GM10248 (cell line): ENCODE data around the gene PRRX2.

Experiments
- CTCF ChIA-PET: fragments of 300-600 bp; sonication (Branson Sonifier 250); formaldehyde crosslinking; extraction: SDS; loops from one replicate; lab custom pipeline; 2021; ENCODE audit warnings: antibody characterized with exemption; lab: Yijun Ruan, JAX
- POLR2A ChIA-PET: fragments of 350-650 bp; sonication (Branson Sonifier 250); formaldehyde crosslinking; extraction: SDS; loops from one replicate; lab custom pipeline; 2020; ENCODE audit warnings: antibody characterized with exemption; lab: Yijun Ruan, JAX
- DNase-seq: peaks from one replicate; pipeline ENCODE4 v3.0.0; 2012; ENCODE audit errors: extremely low spot score
- TF ChIP-seq, protein P1 (sequence below): IDR thresholded peaks from 2 replicates; pipeline ENCODE4 v1.5.1; 2012; ENCODE audit warnings: mild to moderate bottlenecking, low read depth; ENCODE audit errors: extremely low read depth, missing control alignments, control extremely low read depth

PRRX2 gene

DNA sequence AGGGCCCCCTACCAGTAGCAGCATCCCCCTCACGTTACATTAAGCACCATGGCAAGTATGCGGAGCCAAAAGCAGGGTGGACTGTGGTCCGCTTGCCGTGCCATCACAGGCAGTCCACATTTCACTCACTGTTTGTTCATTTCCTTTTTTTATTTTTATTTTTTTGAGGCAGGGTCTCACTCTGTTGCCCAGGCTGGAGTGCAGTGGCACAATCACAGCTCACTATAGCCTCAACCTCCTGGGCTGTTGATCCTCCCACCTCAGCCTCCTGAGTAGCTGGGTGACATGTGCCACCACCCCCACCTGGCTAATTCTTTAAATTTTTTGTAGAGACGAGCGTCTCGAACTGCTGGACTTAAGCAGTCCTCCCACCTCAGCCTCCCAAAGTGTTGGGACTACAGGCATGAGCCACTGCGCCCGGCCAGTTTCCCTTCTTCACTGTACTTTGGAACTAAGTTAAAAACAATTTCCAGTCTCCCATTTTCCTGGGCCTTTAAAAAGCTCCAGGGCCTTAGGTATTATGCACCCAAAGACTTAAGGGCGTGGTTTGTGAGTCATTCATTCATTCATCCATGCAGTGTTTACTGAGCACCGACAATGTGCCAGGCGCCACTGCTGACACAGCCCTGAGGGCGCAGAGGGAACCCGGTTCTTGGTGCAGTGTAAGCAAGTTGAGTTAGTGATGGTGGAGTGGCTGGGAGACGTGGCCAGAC lies 19.9 kb downstream of the PRRX2 start:
- no peak for DNase-seq
- ChIA-PET CTCF (no interaction called here), POLR2A (no interaction called here)
- TF ChIP-seq, protein P1, sequence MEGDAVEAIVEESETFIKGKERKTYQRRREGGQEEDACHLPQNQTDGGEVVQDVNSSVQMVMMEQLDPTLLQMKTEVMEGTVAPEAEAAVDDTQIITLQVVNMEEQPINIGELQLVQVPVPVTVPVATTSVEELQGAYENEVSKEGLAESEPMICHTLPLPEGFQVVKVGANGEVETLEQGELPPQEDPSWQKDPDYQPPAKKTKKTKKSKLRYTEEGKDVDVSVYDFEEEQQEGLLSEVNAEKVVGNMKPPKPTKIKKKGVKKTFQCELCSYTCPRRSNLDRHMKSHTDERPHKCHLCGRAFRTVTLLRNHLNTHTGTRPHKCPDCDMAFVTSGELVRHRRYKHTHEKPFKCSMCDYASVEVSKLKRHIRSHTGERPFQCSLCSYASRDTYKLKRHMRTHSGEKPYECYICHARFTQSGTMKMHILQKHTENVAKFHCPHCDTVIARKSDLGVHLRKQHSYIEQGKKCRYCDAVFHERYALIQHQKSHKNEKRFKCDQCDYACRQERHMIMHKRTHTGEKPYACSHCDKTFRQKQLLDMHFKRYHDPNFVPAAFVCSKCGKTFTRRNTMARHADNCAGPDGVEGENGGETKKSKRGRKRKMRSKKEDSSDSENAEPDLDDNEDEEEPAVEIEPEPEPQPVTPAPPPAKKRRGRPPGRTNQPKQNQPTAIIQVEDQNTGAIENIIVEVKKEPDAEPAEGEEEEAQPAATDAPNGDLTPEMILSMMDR = no peak

DNA sequence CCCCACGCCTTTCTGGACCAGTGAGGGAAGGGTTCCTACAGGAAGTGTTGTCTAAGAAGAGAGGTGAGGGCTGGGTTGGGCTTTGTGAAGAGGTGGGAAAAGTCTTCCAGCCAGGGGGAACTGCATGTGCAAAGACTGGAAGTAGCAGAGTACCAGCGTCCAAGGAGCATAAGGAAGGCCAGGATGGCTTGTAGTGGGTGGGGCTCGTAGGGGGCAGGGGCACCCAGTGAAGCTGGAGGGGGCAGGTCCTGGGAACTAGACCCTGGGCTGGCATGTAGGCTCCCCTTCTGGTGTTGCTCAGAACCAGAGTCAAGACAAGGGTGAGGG lies 20.4 kb downstream of the PRRX2 start:
- TF ChIP-seq, protein P1 = no peak
- ChIA-PET CTCF (no interaction called here), POLR2A (no interaction called here)
- DNase-seq = no peak

DNA sequence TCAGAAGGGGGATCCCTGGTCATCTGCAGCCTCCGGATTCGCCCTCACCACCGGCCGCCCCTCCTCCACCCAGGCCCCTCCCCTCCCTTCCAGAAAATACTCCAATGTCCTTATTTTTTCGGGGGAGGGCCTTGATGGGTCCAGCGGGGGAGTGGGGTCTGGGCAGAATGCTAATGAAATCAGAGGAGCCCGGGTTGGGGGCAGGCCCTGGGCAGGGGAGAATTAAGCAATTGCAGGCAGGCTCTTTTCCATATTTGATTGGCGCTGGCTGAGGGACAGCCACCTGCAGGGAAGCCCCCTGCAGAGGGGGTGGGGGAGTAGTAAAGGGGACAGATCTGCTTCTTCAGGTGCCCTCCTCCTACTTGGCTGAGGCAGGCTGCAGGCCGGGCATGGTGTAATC lies 21.3 kb downstream of the PRRX2 start:
- ChIA-PET CTCF (no interaction called here), POLR2A (no interaction called here)
- TF ChIP-seq, protein P1 = no peak
- no peak for DNase-seq

DNA sequence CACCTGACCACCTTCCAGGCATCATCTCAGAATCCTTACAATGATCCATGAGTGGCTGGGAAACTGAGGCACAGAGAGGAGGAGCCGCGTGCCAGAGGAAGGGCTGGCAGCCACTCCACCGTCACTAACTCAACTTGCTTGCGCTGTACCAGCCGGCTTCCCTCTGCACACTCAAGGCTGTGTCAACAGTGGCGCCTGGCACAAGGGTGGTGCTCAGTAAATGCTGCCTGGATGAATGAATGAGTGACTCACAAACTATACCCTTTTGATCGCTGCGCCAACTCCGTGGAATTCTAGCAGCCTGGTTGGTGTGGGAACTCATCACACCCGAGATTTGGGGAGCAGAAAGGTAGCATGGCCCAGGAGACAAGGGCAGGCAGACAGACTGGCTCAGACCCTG lies 21.9 kb downstream of the PRRX2 start:
- TF ChIP-seq, protein P1 = no peak
- POLR2A ChIA-PET = no interaction called here
- CTCF ChIA-PET = no interaction called here
- DNase-seq = no peak

DNA sequence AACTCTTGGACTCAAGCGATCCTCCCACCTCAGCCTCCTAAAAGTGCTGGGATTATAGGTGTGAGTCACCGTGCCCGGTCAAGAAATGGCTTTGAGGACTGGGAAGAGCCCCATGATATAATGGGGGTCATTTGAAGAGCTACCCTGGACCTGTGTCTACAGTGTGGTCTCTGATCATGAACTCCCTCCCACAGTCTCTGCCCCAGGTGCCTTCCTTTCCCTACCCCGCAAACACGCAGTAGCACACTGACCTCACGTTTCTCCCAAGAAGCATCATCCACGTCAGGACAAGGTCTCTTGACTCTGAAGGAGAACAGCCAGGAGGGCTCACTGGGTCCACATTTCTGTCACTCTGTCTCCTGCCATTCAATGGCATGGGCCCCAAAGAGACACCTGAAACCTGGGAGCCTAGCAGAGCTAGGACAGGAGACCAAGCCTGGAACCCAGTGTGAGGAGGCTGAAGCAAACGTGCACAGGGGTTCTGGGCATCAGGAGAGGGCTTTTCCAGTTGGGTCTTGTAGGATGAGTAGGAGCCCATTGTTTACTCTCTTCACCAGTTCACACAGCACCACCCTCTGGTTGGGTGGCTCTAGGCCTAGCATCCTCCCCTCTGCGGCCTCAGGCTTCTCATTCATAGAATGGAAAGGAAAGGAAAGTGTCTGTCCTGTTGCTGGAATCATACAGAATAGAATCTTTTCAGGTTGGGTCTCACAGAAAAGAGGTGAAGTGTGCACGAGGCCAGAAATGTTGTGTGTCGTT lies 23.0 kb downstream of the PRRX2 start:
- ChIA-PET POLR2A (no interaction called here), CTCF (interaction anchor here (0.8 to 1.4 kb wide), 2 partner anchors 38 to 546 kb away, joined by 3 read pairs; no protein-coding TSS in a partner anchor)
- TF ChIP-seq, protein P1 = no peak
- DNase-seq = no peak

DNA sequence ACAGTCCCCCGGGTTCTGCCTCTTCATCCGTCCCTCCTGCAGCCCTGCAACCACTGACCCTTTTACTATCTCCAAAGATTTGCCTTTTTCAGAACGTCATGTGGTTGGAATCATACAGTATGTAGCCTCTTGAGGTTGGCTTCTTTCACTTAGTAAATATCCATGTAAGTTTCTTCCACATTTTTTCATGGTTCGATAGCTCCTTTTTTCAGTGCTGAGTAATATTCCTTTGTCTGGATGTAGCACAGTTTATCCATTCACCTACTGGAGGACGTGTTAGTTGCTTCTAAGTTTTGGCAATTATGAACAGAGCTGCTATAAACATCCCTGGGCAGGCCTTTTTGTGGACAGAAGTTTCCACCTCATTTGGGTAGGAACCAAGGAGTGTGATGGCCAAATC lies 27.1 kb downstream of the PRRX2 start:
- no peak for DNase-seq
- ChIA-PET CTCF (interaction anchor here (1.3 kb wide), 1 partner anchor 14 kb away, joined by 3 read pairs; no protein-coding TSS in a partner anchor), POLR2A (no interaction called here)
- TF ChIP-seq, protein P1 = no peak
